ENCODE measurements around the gene DCST2. TPM values are rescaled to one million over a fixed set of nuclear protein-coding genes. Genes with fewer than 3 reads are reported as not detected.
A peak's percentile ranks its signal among the peaks of the same experiment; 100 is the strongest.

DCST2 gene
- total and polyA plus RNA-seq, 9 of the 15 experiments (the other 6 are each of a cell fraction or from before 2014, with no cell fraction given) = 0.09 to 0.49 (median 0.11) TPM; not detected in 3

- TF ChIP-seq ESRRA (IDR thresholded peaks at IDR 0.05; ENCODE audit: borderline replicate concordance, low read depth) (no peak), RCOR1 (IDR thresholded peaks at IDR 0.05; ENCODE audit: borderline replicate concordance in 1 of 2, low read depth in 2 of 2, low read length in 2 of 2) (peak in 1 of 2 experiments; percentile 69; a peak in 1 of 4 replicates), FOXP1 (CRISPR knock-in tag; IDR thresholded peaks at IDR 0.05) (no peak), RBM15 (IDR thresholded peaks at IDR 0.05; ENCODE audit: insufficient read depth, low read length) (no peak), ZFP91 (CRISPR knock-in tag; IDR thresholded peaks at IDR 0.05) (no peak), ZBTB7A (IDR thresholded peaks at IDR 0.05; ENCODE audit: borderline replicate concordance, control insufficient read depth, low read depth, low read length) (0 out of 2 replicates have a peak, but pooled peaks have one; percentile 19), SIN3A (IDR thresholded peaks at IDR 0.05; ENCODE audit: borderline replicate concordance in 2 of 2, control insufficient read depth in 1 of 2, low read depth in 2 of 2, low read length in 2 of 2) (no peak), POLR2B (IDR thresholded peaks at IDR 0.05; ENCODE audit: low read depth, partially characterized antibody) (no peak), ZNF316 (IDR thresholded peaks at IDR 0.05) (peak; percentile 62), HNRNPH1 (optimal IDR thresholded peaks at IDR 0.05; ENCODE audit: low read depth, low read length) (no peak), EP300 (IDR thresholded peaks at IDR 0.05; ENCODE audit: low read length) (peak; percentile 18; the same call in 1 of the 2 replicates), VEZF1 (CRISPR knock-in tag; IDR thresholded peaks at IDR 0.05) (peak; percentile 46; the same call in 1 of the 2 replicates), TBL1XR1 (IDR thresholded peaks at IDR 0.05; ENCODE audit: low read length in 2 of 2) (0 out of 4 replicates have a peak, but pooled peaks of 1 of the 2 experiments have one; percentile 28), ZBTB5 (IDR thresholded peaks at IDR 0.05) (no peak), PURB (CRISPR knock-in tag; IDR thresholded peaks at IDR 0.05; ENCODE audit: low read depth) (no peak), MYC (IDR thresholded peaks at IDR 0.05; ENCODE audit: low read depth, low read length) (peak; percentile 33; the same call in 1 of the 2 replicates), MYC (CRISPR knock-in tag; IDR thresholded peaks at IDR 0.05; ENCODE audit: borderline replicate concordance, low read depth) (no peak), MECOM (CRISPR knock-in tag; IDR thresholded peaks at IDR 0.05) (no peak), ATF3 (IDR thresholded peaks at IDR 0.05) (0 out of 2 replicates have a peak, but pooled peaks have one; percentile 29), ATF3 (CRISPR knock-in tag; conservative IDR thresholded peaks at IDR 0.05) (no peak)
Observed at GRCh38 chr1:154992721-154993571, 40.6 kb downstream of the DCST2 start (continued).

Measured in K562 (cell line).